NCI-H69 (cell line): Measurements from ENCODE around the gene HDAC4.
A peak's percentile ranks its signal among the peaks of the same experiment; 100 is the strongest.

Experiments
- DNase-seq: peaks from one replicate; lab custom pipeline; 2025; lab: John Stamatoyannopoulos, UW

HDAC4 gene

DNA sequence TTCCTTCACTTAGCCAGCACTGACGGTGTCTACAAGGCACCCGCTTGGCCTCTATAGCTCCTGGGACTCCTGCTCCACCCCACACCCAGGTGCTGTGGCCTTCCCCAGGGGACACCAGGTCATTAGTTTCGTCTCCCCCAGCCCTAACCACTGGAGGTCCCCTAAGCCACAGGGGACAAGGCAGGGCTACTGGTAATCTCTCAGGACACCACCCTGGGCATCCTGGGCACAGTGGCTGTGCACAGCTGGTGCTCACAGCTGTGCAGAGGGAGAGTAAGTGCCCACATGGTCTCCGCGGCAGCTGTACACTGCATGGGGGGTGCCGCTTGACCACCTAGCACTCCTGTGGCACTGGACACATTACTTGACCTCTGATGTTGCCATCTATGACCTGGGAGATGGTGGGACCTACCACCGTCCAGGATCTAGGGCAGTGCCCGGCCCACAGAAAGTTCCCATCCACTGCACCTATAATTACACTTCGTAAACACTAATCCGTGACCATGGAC lies 134.0 kb downstream of the HDAC4 start:
- DNase-seq: no peak

DNA sequence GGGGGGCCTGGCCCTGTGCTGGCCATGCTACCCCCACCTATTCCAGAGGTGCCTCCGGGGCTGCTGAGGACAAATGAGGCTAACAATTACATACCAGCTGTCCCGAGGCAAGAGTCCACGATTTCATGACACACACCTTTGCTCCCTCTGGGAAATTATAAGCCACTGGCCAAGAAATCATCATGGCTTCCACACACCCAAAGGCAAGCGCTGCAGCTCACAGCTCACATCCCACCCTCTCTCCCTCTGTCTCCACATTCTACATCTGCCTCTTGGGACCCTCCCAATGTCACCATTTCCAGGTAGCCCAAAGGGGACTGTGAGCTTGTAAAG lies 134.4 kb downstream of the HDAC4 start:
- no peak for DNase-seq

DNA sequence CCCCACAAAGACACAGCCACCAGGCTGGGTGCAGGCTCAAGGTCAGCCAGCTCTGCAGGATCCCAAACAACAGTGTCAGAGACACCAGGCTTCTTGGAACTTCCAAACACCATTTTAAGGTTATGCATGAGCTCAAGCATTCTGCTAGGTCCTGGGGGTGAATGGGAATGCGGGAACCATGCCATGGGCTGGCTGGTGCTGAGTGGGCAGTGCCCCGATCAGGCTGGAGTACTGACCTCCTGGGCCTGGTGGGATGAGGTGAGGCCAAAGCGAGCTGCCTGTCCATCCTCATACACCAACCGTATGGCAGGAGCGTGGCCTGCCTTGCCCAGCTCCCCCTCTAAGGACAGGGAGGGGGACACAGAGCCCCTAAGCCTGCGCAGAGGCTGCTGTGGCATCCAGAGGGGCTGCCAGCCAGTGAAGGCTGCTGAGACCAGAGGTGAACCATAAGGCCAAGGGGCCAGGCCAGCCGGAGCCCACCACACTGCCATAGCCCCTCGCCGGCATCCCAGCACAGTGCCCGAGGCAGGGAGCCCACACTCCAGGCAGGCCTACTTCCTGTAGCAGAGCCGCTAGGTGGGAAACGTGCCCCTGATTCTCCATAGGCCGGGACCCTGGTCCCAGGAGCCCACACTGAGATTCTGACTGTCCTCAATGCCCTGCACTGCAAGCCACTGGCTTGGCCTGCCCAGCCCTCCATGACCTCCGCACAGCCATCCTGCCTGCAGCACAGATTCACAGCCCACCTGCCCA lies 135.0 kb downstream of the HDAC4 start:
- no peak for DNase-seq

DNA sequence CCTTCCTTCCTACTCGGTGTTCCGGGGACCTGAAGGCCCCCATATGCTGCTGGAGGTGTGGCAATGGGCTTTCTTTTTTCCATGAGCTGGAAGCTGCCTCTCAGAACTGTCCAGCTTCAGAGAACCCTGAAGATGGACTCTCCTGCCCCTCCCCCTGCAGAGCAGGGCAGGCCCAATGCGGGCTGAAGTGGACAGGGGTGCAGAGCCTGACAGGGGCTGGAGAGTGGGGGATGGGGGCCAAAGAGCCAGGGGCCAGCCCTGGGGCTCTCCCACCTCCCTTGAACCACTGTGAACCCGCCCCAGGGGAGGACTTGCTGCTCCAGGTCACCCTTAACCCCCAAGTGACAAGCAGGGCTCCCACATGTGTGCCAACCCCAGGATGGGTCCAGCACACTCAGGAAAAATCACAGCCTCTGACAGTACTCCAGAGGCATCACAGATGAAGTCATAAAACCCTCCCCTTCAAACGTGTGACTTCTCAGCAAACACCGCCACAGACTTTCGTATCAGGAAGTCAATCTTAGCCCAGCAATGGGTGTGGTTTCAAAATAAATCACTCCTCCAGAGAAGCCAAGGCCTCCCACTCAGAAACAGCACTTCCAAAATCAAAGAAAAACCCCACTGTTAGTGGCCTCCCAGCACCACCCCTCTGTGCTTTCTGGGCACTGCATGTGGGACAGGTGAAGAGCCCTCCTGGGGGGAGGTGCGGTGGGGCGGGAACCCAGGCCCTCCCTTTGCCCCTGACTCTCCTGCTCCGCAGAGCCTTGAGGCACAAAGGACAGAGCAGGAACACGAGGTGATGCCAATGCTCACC lies 135.8 kb downstream of the HDAC4 start:
- DNase-seq: peak; percentile 7

DNA sequence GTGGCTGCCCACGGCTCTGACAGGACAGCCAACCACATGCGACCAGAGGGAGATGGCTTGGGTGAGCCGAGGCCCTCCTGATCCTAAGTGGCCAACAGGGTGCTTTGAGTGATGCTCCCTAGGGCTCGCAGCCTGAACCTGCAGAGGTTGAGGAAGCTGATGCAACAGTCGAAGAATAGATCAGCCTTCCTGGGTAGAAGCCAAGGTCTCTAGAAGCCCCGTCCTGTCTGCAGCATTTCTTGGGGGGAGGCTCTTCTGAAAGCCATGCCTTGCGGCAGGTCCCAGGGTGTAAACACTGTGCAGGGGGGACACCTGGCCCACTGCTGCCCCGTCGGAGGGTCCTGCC lies 136.4 kb downstream of the HDAC4 start:
- DNase-seq: peak; percentile 4

DNA sequence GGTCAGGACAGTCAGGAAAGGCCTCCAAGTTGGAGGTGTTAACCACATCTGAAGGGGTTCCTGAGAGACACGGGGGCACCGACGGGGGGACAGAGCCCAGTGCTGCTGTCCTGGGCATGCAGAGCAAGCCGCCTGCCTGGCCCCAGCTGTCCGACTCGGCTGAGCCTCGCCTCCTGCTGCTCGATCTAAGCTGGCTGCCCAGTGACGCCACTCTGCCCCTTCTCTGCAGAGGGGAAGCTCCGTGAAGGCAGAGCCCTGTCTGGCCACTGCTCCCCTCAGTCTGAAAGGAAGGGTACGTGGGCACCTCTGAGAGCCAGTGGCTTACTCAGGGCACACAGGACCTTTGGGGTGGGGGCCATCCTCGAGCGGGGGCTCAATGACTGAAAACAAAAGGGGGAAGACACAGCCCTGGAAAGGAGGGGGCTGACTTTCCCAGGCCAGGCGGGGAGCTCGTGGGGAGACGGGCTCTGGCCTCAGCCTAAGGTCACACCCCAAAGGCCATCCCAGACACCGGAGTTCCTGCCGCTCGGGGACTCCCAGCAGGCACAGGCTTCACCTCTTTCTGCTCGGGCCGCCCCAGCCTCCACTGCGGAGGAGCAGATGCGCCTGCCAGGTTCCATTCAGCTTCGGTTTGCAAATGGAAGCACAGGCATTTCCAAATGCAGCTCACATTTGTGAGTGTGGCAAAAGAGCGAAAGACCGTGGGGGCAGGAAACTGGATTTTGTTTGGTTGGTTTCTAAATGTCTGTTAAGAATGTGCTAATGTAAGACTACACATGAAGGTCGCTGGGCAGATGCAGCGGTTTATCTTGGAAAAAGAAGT lies 136.9 kb downstream of the HDAC4 start:
- no peak for DNase-seq

DNA sequence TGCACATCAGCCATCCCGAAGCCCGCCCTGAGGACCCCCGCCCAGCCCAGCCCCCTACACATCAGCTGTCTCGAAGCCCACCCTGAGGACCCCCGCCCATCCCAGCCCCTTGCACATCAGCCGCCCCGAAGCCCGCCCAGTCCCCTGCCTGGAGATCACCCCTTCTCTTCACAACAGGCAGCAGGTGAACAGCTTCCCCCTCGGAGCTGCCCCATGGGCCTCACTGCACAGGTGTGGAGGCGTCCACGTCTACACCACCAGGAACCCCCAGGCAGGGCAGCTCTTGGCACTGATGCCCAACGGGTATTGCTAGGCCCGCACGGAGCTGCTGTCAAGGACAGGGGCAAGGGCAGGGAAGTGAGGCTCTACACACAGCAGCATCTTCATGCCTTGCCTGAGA lies 137.6 kb downstream of the HDAC4 start:
- no peak for DNase-seq

DNA sequence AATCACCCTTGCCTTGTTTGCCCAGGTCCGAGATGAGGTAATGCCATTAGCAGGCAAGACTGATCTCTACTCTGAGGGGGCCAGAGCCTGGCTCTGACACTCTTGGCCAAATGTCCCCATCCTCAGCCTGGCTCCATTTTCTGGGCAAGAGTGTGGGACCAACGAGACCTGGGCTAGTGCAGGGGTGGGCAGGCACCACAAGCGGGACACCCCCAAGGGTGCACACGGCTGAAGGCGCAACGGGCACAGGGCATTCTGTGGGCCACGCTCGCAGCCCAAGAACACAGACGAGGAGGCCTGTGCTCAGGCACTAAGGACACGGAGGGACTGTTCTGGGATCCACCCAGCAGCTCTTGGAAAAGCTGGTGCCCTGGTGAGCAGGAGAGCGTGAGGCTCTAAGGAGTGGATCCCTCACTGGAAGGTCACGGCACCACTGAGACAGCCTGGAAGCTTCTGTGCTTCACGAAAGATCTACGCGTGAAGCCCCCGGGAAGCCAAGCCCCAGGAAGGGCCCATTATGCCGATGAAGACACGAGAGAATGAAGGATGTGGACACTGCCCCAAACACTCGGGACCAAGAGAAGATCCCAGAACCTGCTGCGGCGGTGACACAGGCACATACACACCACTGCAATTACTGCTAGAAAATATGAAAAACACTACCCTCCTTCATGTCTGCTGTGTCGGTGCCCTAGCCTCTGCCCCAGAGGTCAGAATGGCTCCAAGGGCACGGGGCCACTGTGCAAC lies 138.2 kb downstream of the HDAC4 start:
- DNase-seq: no peak

DNA sequence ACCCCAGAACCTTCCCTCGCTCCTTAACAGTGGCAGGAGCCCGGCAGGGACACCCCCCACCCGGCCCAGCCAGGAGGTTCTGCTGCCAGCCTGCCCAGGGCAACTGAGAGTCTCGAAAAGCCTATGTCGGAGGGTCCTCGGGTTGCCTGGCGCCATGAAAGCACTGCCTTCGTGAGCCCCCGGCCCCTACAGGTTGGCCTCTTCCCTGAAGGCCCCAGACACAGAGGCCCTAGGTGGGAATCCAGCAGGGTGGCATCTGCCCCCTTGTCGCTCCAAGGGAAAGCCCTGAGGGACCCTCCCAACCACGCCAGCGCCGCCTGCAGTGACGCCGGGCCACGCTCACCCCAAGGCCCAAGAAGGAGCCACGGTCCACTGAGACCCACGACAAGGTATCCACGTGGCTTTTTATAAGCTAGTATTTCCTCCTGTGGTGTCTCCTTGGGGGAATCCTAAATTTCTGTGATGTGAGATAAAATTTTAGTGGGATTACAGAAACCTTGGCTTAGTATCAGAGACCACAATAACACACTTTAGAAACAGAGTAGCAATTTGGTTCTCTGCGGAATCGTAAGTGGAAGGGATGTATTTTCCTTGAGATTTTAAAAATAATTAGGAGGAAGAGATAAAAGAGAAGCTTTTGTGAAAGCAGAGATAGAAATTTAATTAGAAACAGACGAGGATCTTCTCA lies 138.9 kb downstream of the HDAC4 start:
- DNase-seq: no peak

DNA sequence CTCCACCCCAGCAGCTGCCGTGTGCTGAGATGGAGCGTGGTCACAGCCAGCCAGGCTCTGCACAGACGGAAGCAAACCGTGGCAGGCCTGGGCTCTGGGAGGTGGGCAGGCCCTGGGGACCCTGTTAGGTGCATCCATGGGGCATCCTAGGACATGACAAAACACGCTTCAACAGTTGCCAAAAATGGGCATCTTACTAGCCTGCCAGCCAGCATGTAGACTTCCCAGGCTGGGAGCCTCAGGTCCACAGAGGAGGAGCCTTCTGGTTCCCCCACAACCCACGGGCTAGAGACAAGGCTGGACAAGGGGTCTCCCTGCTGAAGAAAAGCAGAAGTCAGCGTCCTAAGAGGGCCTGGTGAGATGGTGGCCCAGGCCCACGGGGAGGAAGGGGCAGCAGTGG lies 139.5 kb downstream of the HDAC4 start:
- no peak for DNase-seq

DNA sequence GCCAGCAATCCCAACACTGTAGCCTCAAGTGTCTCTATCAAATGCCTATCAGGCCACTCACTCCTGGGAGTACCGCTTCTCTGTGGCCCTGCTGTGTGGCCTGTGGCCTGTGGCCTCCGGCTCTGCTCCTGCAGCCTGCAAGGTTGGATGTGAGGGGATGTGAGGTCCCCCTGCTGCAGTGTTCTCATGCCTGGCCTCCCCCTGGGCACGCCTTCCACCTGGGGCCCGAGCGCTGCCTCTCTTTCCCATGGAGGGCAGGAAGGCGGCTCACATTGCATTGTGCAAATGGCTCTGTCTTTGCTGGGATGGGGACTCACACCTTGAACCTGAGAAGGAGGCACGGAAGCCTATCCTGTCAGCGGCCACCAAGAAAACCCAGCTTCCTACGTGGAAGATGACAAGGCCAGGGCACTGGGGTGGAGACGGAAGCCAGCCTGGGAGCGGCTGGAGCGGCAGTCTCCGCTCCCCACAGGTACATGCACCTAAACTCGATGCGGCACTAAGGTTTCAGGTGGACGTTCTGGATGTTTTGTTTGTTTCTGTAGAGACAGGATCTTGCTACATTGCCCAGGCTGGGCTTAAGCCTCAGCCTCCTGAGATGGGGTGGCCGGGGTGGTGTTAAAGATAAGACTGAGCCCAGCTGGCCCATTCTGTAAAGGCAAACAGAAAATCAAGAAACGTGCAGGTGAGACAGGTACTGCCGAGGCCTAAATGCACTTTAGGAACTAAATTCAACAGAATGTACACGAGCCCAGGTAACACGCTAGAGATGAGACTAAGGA lies 140.1 kb downstream of the HDAC4 start:
- no peak for DNase-seq

DNA sequence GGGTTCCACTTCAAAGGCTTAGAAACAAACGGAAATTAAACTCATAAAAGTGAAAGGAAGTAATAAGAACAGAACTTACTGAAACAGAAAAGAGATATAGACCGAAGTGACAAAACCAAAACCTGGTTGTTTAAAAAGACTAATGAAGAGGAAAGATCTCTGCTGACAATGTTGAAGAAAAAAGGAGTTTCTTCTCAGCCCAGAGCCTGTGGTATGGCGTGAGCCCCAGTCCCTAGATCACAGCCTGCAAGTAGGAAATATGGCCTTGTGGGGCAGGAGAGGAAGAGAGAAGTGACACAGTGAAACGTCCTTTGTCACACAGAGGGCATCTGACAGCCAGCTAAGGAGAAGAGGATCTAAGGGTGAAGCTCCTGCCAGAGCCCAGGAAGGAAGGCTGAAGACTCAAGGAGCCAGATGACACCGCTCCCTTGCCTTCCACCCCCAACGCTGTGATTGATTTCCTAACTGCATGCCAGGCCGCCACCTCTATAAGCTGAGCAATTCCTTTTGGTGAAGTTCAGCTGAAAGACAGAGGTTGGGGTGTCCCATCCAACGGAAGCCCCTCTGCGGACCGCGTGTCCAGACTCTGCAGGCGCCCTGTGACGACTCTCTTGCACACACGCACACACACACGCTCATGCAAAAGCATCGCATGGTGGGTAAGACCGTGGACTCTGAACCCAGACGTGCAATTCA lies 141.1 kb downstream of the HDAC4 start:
- no peak for DNase-seq

DNA sequence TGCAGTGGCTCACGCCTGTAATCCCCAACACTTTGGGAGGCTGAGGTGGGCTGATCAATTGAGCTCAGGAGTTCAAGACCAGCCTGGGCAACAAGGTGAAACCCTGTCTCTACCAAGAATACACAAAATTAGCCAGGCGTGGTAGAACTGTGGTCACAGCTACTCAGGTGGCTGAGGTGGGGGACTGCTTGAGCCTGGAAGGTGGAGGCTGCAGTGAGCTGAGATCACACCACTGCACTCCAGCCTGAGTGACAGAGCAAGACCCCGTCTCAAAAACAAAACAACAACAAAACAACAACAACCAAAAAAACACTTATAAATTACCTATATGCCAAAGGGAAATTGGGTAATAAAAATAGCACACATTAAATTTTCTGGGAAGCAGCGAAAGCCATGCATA lies 141.6 kb downstream of the HDAC4 start:
- DNase-seq: no peak

DNA sequence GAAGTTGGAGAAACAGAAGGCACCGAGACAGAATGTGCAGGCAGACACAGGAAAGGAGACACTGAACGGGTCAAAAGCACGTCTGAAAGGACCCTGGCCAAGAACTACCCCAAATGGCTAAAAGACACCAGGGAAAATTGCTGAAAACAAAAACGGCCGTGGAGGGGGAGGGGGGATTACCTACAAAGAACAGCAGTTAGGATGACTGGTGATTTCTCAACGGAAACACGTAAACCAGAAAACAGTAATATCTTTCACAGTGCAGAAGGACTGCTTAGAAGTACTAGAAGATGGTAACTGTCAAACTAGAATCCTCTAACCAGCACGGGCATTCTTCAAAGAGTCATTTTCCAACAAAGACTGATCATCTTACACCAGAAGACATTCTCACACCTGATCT lies 142.6 kb downstream of the HDAC4 start:
- no peak for DNase-seq

DNA sequence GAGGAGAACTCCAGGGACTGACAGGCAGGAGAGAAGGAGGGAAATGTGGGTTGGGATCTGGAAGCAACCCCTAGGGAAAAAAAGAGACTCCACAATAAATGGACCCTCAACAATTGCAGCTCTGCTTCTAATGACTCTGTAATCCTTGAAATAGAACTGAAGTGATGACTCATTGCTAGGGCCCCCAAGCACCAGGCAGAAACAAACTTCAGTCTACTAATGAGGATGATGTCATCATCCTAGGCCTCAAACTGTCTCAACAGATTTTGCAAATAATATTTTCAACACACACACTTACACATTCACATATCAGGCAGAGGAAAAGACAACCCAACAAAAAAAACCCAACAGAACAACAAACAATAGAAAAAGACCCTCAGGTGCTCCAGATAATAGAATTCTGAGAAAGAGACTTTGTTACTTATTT lies 143.3 kb downstream of the HDAC4 start:
- peak; percentile 46 for DNase-seq

DNA sequence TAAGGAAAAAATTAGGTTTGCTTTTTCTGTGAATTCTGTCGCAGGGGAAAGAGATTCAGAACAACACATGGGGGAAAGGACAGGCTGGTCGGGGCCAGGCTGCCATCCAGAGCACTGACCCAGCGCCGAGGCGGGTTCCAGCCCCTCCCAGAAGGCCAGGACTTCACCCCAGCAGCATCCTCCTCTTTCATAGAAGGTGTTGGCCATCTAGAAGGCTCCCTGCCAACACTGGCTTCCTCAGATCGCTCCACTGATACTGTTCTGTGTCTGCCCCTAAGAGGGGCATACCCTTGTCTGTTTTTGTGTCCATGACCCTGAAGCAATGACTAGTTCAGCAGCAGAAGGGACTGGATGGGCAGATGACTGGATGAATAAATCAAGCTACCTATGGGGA lies 144.5 kb downstream of the HDAC4 start:
- no peak for DNase-seq

DNA sequence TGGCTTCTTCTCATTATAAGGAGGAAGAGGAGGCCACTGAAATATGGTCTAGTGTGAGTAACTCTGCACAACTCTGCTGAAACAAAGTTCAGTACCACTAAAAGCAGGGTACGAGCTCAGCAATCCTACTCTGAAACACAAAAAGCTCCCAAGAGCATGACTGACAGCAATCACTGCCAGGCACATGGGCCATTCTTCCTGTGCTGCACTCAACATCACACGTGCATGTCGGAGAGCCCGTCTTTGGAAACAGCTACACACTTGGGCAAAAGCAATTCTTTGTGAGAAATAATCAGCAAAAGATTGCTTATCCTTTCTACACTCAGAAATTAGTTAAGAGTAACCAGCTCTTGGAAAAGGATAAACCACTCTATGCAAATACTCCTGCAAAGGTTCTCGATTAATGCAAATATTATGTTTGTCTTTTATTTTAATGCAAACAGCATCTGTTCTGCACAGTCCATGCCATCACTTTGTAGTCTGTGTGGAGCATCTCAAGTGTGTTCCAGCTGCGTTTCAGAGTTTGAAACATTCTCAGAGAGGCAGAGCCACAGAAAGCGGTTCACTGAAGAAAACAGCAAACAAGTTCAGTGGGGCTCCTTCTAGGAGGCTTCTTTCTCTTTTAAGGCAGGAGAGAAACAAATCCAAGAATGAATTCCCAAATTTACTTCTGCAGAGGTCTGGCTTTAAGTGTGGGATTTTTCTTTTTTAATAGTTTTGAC lies 145.0 kb downstream of the HDAC4 start:
- DNase-seq: no peak

DNA sequence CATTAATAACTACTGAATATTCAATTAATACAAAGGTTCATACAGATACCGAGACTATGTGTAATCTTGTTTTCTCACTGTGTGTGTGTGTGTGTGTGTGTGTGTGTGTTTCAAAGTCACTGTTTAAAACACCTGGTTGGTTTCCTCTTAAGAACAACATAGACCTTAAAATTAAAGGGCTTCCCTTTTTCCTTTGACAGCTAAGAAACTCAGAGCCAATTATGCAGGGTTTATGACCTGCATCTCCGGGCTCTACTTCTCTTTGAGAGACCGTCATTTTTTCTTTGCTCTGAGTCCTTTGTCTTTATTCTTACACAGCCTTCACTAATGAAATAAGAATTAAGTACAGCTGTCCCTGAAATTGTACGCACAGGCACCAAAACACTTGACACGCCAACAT lies 145.6 kb downstream of the HDAC4 start:
- peak; percentile 17 for DNase-seq

DNA sequence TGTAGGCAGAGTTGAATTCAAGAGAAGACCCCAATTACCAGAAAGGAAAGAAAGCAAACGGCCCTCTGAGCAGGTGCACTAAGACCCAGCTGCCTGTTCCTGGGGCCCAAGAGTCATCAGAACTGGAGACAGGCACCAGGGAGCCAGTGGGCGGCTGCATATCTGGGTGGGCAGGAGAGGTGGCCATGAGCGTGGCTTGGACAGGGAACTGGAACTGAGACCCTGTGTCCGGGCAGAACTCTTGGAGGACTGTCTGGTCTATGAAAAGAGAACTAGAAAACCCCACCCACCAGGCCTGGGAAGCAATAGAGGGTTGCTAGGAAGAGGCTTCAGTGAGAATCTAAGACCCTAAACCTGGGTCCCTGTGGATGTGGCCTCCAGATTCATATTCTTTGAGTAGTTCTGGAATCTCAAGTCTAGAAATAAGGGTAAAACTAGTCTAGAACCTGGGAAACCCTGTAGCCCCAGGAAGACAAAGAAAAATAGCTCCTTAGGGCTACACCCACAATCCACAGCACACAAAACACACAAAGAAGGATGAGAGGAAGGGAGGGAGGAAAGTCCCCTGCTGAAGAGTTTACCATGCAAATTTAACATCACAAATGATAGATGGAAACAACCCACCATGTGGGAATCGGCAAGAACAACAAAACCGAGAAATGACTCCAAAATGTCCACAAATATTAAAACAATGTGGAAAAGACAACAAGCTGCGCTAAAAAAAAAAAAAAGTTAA lies 147.0 kb downstream of the HDAC4 start:
- no peak for DNase-seq
